Kidney tubule cell (primary cell): ENCODE measurements around the gene TRUB1.

Source experiments
- DNase-seq: peaks from one replicate; pipeline ENCODE4 v3.0.0-alpha.2; 2018; ENCODE audit warnings: low spot score

The TRUB1 gene

GRCh38 chr10:114982989-114983388 is 45.0 kb downstream of the TRUB1 start:
- no peak for DNase-seq

GRCh38 chr10:114987995-114988394 is 50.0 kb downstream of the TRUB1 start:
- peak; percentile 14 for DNase-seq

- DNase-seq = no peak
Measured at GRCh38 chr10:114990586-114990985, 52.6 kb downstream of the TRUB1 start.

GRCh38 chr10:114990991-114991390 is 53.0 kb downstream of the TRUB1 start:
- DNase-seq = no peak

- DNase-seq = no peak
Measured at GRCh38 chr10:114992189-114992775, 54.3 kb downstream of the TRUB1 start.

- no peak for DNase-seq
Measured at GRCh38 chr10:114995468-114996247, 57.7 kb downstream of the TRUB1 start.

- DNase-seq = no peak
Measured at GRCh38 chr10:114996542-114996941, 58.5 kb downstream of the TRUB1 start.

GRCh38 chr10:114998993-114999392 is 61.0 kb downstream of the TRUB1 start:
- no peak for DNase-seq

GRCh38 chr10:115001506-115002381 is 63.7 kb downstream of the TRUB1 start:
- peak; percentile 73 for DNase-seq

GRCh38 chr10:115003396-115003795 is 65.4 kb downstream of the TRUB1 start:
- no peak for DNase-seq

- DNase-seq = no peak
Measured at GRCh38 chr10:115004236-115004862, 66.4 kb downstream of the TRUB1 start.

GRCh38 chr10:115005771-115006170 is 67.8 kb downstream of the TRUB1 start:
- DNase-seq = no peak

- DNase-seq = no peak
Measured at GRCh38 chr10:115018185-115018931, 80.4 kb downstream of the TRUB1 start.

- DNase-seq = no peak
Measured at GRCh38 chr10:115020449-115020848, 82.5 kb downstream of the TRUB1 start.

GRCh38 chr10:115022733-115023132 is 84.7 kb downstream of the TRUB1 start:
- no peak for DNase-seq

GRCh38 chr10:115023715-115024114 is 85.7 kb downstream of the TRUB1 start:
- DNase-seq = no peak

- no peak for DNase-seq
Measured at GRCh38 chr10:115024371-115024770, 86.4 kb downstream of the TRUB1 start.

GRCh38 chr10:115026056-115026745 is 88.2 kb downstream of the TRUB1 start:
- DNase-seq = no peak

GRCh38 chr10:115026746-115027140 is 88.7 kb downstream of the TRUB1 start:
- DNase-seq = no peak
